HepG2 (cell line): ENCODE data around the gene PLK3. TPM values are rescaled to one million over a fixed set of nuclear protein-coding genes. Genes with fewer than 3 reads are reported as not detected.

Experiments
- ATRX ChIP-seq: sonication (generic); formaldehyde crosslinking; IDR thresholded peaks from 2 replicates; pipeline ENCODE4 v1.4.0; 2020; ENCODE audit warnings: missing genetic modification reagents, borderline replicate concordance
- MED13 ChIP-seq: sonication (generic); formaldehyde crosslinking; IDR thresholded peaks from 2 replicates; pipeline ENCODE4 v1.5.0; 2020; ENCODE audit warnings: missing genetic modification reagents
- ZNF124 ChIP-seq: sonication (generic); formaldehyde crosslinking; IDR thresholded peaks from 2 replicates; pipeline ENCODE4 v1.4.0; 2020; ENCODE audit warnings: missing genetic modification reagents
- ZNF546 ChIP-seq: sonication (generic); formaldehyde crosslinking; conservative IDR thresholded peaks from 2 replicates; pipeline ENCODE4 v1.8.1; 2023; ENCODE audit warnings: mild to moderate bottlenecking, missing genetic modification reagents
- ZNF816 ChIP-seq: sonication (generic); formaldehyde crosslinking; IDR thresholded peaks from 2 replicates; pipeline ENCODE4 v1.8.0; 2022; ENCODE audit warnings: missing genetic modification reagents, mild to moderate bottlenecking, borderline replicate concordance
- ZSCAN30 ChIP-seq: sonication (generic); formaldehyde crosslinking; IDR thresholded peaks from 2 replicates; pipeline ENCODE4 v1.5.0; 2020; ENCODE audit warnings: mild to moderate bottlenecking, missing genetic modification reagents
- polyA plus RNA-seq, 8 experiments: library from polyadenylated mRNA; depleted of rRNA in 3 of 8; stranded (reverse) in 7 of 8; unstranded in 1 of 8; fragments of >200 nt; fragmentation: Illumina TruSeq in 4 of 8; extraction: Trizol in 4 of 8; gene quantifications; 2 replicates each; pipeline versions ENCODE4 v1.2.1 to v1.2.3, GENCODE V29; 2011 to 2016; ENCODE audit warnings: low read depth in 4 of 8, missing spikeins in 1 of 8, mixed read lengths in 1 of 8; ENCODE audit not compliant: insufficient read depth in 1 of 8
- total RNA-seq, 5 experiments: library from RNA; depleted of rRNA; stranded (reverse); fragments of >200 nt; fragmentation: Illumina TruSeq; extraction: Trizol; gene quantifications; 2 replicates each; pipeline ENCODE4 v1.2.3, GENCODE V29; 2016; ENCODE audit warnings: low read depth in 1 of 5
- TF ChIP-seq, protein P1 (sequence below): sonication (generic); formaldehyde crosslinking; IDR thresholded peaks from 2 replicates; pipeline ENCODE4 v1.4.0; 2020; ENCODE audit warnings: missing genetic modification reagents
- TF ChIP-seq, protein P2 (sequence below): sonication (generic); formaldehyde crosslinking; conservative IDR thresholded peaks from 2 replicates; pipeline ENCODE4 v1.8.0; 2022; ENCODE audit warnings: mild to moderate bottlenecking, moderate library complexity, missing genetic modification reagents
- TF ChIP-seq, protein P3 (sequence below): sonication (generic); formaldehyde crosslinking; IDR thresholded peaks from 2 replicates; pipeline ENCODE4 v1.4.0; 2020; ENCODE audit warnings: missing genetic modification reagents

Gene PLK3
- total and polyA plus RNA-seq, 2 of the 13 experiments (the other 11 are each of a cell fraction or from before 2014, with no cell fraction given), result 9.8 to 16.9 TPM

DNA sequence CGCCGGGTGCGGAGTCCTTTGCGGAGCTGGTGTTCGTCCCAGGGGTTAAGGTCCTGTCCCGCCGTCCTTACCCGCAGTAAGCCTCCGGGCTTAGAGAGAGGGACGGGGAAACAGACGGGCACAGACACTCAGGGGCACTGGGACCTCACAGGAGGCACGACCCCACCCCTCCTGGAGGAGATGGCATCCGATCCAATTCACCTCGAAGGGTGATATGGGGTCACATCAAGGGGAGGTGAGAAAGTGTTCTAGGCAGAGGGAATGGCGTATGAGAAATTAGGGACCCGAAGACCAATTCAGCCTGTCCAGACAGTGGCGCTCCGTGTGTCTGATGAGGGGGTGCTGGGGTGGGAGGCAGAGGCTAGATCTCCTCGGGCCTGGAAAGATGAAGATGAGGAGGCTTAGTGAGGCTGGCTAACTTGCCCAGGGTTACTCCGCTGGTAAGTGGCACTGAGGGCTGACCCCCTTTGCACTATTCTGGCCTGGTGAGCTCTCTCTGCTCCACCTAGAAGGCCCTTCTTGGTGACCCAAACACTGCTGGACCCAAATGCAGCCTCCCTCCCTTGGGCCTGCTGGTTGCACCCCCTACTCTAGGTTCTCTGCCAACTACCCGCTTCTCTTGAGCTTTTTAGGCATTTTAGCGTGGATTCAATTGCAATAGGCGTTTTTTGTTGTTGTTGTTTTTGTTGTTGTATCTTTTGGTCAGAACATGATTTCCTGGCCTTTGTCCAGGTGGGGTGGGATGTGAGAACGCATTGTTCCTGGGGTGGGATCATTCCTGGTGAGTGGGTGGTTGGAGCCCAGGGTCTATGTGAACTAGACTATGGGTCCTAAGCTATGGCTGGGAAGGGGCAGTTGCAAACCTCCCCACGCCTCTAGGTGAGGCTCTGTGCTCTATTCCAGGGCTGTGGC lies 20.4 kb downstream of the PLK3 start (continued):
- TF ChIP-seq, protein P1, sequence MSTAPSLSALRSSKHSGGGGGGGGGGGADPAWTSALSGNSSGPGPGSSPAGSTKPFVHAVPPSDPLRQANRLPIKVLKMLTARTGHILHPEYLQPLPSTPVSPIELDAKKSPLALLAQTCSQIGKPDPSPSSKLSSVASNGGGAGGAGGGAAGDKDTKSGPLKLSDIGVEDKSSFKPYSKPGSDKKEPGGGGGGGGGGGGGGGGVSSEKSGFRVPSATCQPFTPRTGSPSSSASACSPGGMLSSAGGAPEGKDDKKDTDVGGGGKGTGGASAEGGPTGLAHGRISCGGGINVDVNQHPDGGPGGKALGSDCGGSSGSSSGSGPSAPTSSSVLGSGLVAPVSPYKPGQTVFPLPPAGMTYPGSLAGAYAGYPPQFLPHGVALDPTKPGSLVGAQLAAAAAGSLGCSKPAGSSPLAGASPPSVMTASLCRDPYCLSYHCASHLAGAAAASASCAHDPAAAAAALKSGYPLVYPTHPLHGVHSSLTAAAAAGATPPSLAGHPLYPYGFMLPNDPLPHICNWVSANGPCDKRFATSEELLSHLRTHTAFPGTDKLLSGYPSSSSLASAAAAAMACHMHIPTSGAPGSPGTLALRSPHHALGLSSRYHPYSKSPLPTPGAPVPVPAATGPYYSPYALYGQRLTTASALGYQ (CRISPR knock-in tag), result no peak
- TF ChIP-seq, protein P2, sequence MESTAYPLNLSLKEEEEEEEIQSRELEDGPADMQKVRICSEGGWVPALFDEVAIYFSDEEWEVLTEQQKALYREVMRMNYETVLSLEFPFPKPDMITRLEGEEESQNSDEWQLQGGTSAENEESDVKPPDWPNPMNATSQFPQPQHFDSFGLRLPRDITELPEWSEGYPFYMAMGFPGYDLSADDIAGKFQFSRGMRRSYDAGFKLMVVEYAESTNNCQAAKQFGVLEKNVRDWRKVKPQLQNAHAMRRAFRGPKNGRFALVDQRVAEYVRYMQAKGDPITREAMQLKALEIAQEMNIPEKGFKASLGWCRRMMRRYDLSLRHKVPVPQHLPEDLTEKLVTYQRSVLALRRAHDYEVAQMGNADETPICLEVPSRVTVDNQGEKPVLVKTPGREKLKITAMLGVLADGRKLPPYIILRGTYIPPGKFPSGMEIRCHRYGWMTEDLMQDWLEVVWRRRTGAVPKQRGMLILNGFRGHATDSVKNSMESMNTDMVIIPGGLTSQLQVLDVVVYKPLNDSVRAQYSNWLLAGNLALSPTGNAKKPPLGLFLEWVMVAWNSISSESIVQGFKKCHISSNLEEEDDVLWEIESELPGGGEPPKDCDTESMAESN, result 0 out of 2 replicates have a peak, but pooled peaks have one; percentile 4
- TF ChIP-seq ZNF124 (CRISPR knock-in tag) (no peak), ZNF816 (no peak), ZNF546 (CRISPR knock-in tag) (no peak; the same call in 1 of the 2 replicates), ATRX (CRISPR knock-in tag) (no peak), ZSCAN30 (no peak), MED13 (CRISPR knock-in tag) (no peak)
- TF ChIP-seq, protein P3, sequence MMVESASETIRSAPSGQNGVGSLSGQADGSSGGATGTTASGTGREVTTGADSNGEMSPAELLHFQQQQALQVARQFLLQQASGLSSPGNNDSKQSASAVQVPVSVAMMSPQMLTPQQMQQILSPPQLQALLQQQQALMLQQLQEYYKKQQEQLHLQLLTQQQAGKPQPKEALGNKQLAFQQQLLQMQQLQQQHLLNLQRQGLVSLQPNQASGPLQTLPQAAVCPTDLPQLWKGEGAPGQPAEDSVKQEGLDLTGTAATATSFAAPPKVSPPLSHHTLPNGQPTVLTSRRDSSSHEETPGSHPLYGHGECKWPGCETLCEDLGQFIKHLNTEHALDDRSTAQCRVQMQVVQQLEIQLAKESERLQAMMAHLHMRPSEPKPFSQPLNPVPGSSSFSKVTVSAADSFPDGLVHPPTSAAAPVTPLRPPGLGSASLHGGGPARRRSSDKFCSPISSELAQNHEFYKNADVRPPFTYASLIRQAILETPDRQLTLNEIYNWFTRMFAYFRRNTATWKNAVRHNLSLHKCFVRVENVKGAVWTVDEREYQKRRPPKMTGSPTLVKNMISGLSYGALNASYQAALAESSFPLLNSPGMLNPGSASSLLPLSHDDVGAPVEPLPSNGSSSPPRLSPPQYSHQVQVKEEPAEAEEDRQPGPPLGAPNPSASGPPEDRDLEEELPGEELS (CRISPR knock-in tag), result no peak
